HCT116 (cell line): ENCODE data around the gene ALDH1L1. TPM values are rescaled to one million over a fixed set of nuclear protein-coding genes. Genes with fewer than 3 reads are reported as not detected.

Source experiments
- ATAC-seq: fragments of 200-7000 bp; cut with Tn5 transposase; 2 replicates; pipeline ENCODE4 v1.9.1; 2020; ENCODE audit warnings: mild to moderate bottlenecking, moderate library complexity
- BruUV-seq: library from RNA; stranded (reverse); fragments of 400-500 nt; replicated peaks from 2 replicates; lab custom pipeline; 2021; lab: Mats Ljungman, UMichigan
- CTCF ChIA-PET: fragments of 300-600 bp; sonication (Branson Sonifier 250); formaldehyde crosslinking; loops from one replicate; lab custom pipeline; 2021; ENCODE audit warnings: antibody characterized with exemption; lab: Charles Lee
- POLR2A ChIA-PET: fragments of 300-600, 350-600 bp; sonication (Branson Sonifier 250); formaldehyde crosslinking; loops from one replicate; lab custom pipeline; 2021; ENCODE audit warnings: antibody characterized with exemption; lab: Charles Lee
- RAD21 ChIA-PET, 2 experiments: fragments of 300-600 bp; sonication (Branson Sonifier 250); formaldehyde crosslinking; loops; one replicate each; lab custom pipeline; 2023; ENCODE audit warnings: low total read pairs in 2 of 2; ENCODE audit not compliant: uncharacterized antibody in 2 of 2, unreplicated experiment in 2 of 2, low non-redundant PET in 1 of 2; lab: Charles Lee
- DNase-seq: peaks from one replicate; pipeline ENCODE4 v3.0.0-alpha.2; 2010; ENCODE audit warnings: low read depth, low spot score
- H2AFZ ChIP-seq: fragments of 200-600 bp; shearing (Covaris generic), sonication (generic); 2 replicates; pipeline ENCODE4 v1.6.1; 2017; ENCODE audit warnings: low read depth, mixed run types, mixed read lengths, antibody characterized with exemption, low read length; ENCODE audit not compliant: poor library complexity, severe bottlenecking
- H3K27ac ChIP-seq: 2 replicates; pipeline ENCODE4 v1.5.1; 2012; ENCODE audit warnings: low read depth, low read length
- H3K27me3 ChIP-seq: fragments of 200-600 bp; sonication (generic); 2 replicates; pipeline ENCODE4 v1.6.1; 2016; ENCODE audit warnings: mixed run types, low read length, mixed read lengths; ENCODE audit not compliant: insufficient read depth
- H3K36me3 ChIP-seq, 2 experiments: fragments of 200-500 bp in 1 of 2; fragments of 200-600 bp in 1 of 2; sonication (Bioruptor generic) in 1 of 2; sonication (generic) in 1 of 2; 2 replicates each; pipeline versions ENCODE4 v1.5.1 to v1.6.1; 2014 to 2016; ENCODE audit warnings: low read length in 2 of 2, inconsistent platforms in 1 of 2, mixed read lengths in 1 of 2, mixed run types in 1 of 2; ENCODE audit not compliant: insufficient read depth in 2 of 2, control insufficient read depth in 1 of 2
- H3K4me1 ChIP-seq, 2 experiments: fragments of 200-600 bp in 1 of 2; sonication (generic) in 1 of 2; 2 replicates each; pipeline versions ENCODE4 v1.5.1 to v1.6.1; 2012 to 2017; ENCODE audit warnings: low read length in 2 of 2, inconsistent platforms in 1 of 2, mild to moderate bottlenecking in 1 of 2, mixed read lengths in 1 of 2, mixed run types in 1 of 2, moderate library complexity in 1 of 2; ENCODE audit not compliant: insufficient read depth in 2 of 2, control insufficient read depth in 1 of 2
- H3K4me2 ChIP-seq: fragments of 200-600 bp; sonication (generic); 2 replicates; pipeline ENCODE4 v1.6.1; 2017; ENCODE audit warnings: mixed run types, low read length, mixed read lengths
- H3K4me3 ChIP-seq, 2 experiments: fragments of 200-600 bp in 1 of 2; sonication (generic) in 1 of 2; replicated peaks in 1 of 2; 2 replicates each; pipeline ENCODE4 v1.5.1; 2011 to 2016; ENCODE audit warnings: low read length in 2 of 2, control low read depth in 1 of 2, low read depth in 1 of 2, mild to moderate bottlenecking in 1 of 2, mixed read lengths in 1 of 2, mixed run types in 1 of 2
- H3K79me2 ChIP-seq: fragments of 200-600 bp; sonication (generic); 2 replicates; pipeline ENCODE4 v1.6.1; 2017; ENCODE audit warnings: mild to moderate bottlenecking, mixed run types, low read length, moderate library complexity, mixed read lengths; ENCODE audit not compliant: insufficient read depth
- H3K9ac ChIP-seq: fragments of 200-600 bp; sonication (generic); 2 replicates; pipeline ENCODE4 v1.6.1; 2016; ENCODE audit warnings: low read length, mixed read lengths
- H3K9me2 ChIP-seq: fragments of 200-600 bp; sonication (generic), shearing (Covaris generic); 2 replicates; pipeline ENCODE4 v1.6.1; 2017; ENCODE audit warnings: mixed run types, mild to moderate bottlenecking, moderate library complexity; ENCODE audit not compliant: insufficient read depth
- H3K9me3 ChIP-seq, 2 experiments: fragments of 200-500 bp in 1 of 2; fragments of 200-600 bp in 1 of 2; sonication (Bioruptor generic) in 1 of 2; sonication (generic) in 1 of 2; 2 replicates each; pipeline ENCODE4 v1.6.1; 2014 to 2017; ENCODE audit warnings: low read length in 2 of 2, mixed read lengths in 2 of 2, inconsistent platforms in 1 of 2, low read depth in 1 of 2, mild to moderate bottlenecking in 1 of 2, mixed run types in 1 of 2, moderate library complexity in 1 of 2; ENCODE audit not compliant: control insufficient read depth in 1 of 2, insufficient read depth in 1 of 2
- H4K20me1 ChIP-seq: fragments of 200-600 bp; sonication (generic), shearing (Covaris generic); 2 replicates; pipeline ENCODE4 v1.6.1; 2017; ENCODE audit warnings: mixed run types, mild to moderate bottlenecking, moderate library complexity; ENCODE audit not compliant: insufficient read depth
- EGR1 ChIP-seq: IDR thresholded peaks from 2 replicates; pipeline ENCODE4 v1.6.1; 2012; ENCODE audit warnings: low read depth
- FOSL1 ChIP-seq: IDR thresholded peaks from 2 replicates; pipeline ENCODE4 v1.6.1; 2012; ENCODE audit warnings: low read depth
- MAX ChIP-seq: IDR thresholded peaks from 2 replicates; pipeline ENCODE4 v1.6.1; 2012
- POLR2AphosphoS5 ChIP-seq: IDR thresholded peaks from 2 replicates; pipeline ENCODE4 v1.6.1; 2011; ENCODE audit warnings: mild to moderate bottlenecking, low read depth, low read length, moderate library complexity
- REST ChIP-seq: IDR thresholded peaks from 2 replicates; pipeline ENCODE4 v1.6.1; 2012; ENCODE audit warnings: low read depth
- SIN3A ChIP-seq: IDR thresholded peaks from 2 replicates; pipeline ENCODE4 v1.6.1; 2012; ENCODE audit warnings: low read depth
- SRF ChIP-seq: IDR thresholded peaks from 2 replicates; pipeline ENCODE4 v1.6.1; 2012; ENCODE audit warnings: low read depth
- ZFX ChIP-seq: fragments of 450-650 bp; IDR thresholded peaks from 2 replicates; pipeline ENCODE4 v1.6.1; 2017
- intact Hi-C: fragments of 100-400 bp; cut with micrococcal nuclease; formaldehyde crosslinking; loops from 2 replicates; pipeline ENCODE4 v1.10.0; 2022
- total RNA-seq: library from RNA; stranded (reverse); gene quantifications from one replicate; pipeline ENCODE4 v1.2.1, GENCODE V29; 2021; ENCODE audit not compliant: unreplicated experiment

Gene ALDH1L1
- total RNA-seq, 1 experiment from 2014 or later: 0.81 TPM

GRCh38 chr3:126158912-126159454 lies 21.4 kb downstream of the ALDH1L1 start:
- H3K27ac ChIP-seq: no peak overlapping the region
- no peaks in the 10 kb centered on the region for H3K4me1 ChIP-seq
- H3K27me3 ChIP-seq: no peaks in the 10 kb centered on the region
- ChIA-PET CTCF (no interaction called here), RAD21 (no interaction called here), POLR2A (no interaction called here)
- H2AFZ ChIP-seq: no peak overlapping the region
- ATAC-seq (no peak), DNase-seq (no peak)
- BruUV-seq: no TSS peak
- intact Hi-C loops: no loop called here
- no peaks in the 10 kb centered on the region for H3K36me3 ChIP-seq
- TF ChIP-seq REST: no peak
- no peak for TF ChIP-seq SIN3A
- TF ChIP-seq POLR2AphosphoS5: no peak
- TF ChIP-seq EGR1: no peak
- no peak for TF ChIP-seq MAX
- no peak for TF ChIP-seq FOSL1
- TF ChIP-seq ZFX: no peak
- TF ChIP-seq SRF: no peak
- H4K20me1 ChIP-seq: no peaks in the 10 kb centered on the region
- H3K9ac ChIP-seq: no peak overlapping the region
- H3K79me2 ChIP-seq: no peaks in the 10 kb centered on the region
- no peaks in the 10 kb centered on the region for H3K9me3 ChIP-seq
- H3K4me3 ChIP-seq: no peak overlapping the region
- no peaks in the 10 kb centered on the region for H3K9me2 ChIP-seq
- no peak overlapping the region for H3K4me2 ChIP-seq
